Glutamatergic neuron (in vitro differentiated cells): Measurements from ENCODE around the gene RSRC1. TPM values are rescaled to one million over a fixed set of nuclear protein-coding genes. Genes with fewer than 3 reads are reported as not detected.

Experiments used
- DNase-seq: peaks from one replicate; pipeline ENCODE4 v3.0.0; 2022
- H3K27ac Mint-ChIP-seq: one replicate; pipeline ENCODE4 v1.8.0; 2020; ENCODE audit warnings: mild to moderate bottlenecking, mixed read lengths, inconsistent platforms; ENCODE audit not compliant: unreplicated experiment
- H3K27me3 Mint-ChIP-seq: one replicate; pipeline ENCODE4 v1.8.0; 2020; ENCODE audit warnings: mild to moderate bottlenecking, moderate library complexity, mixed read lengths, inconsistent platforms; ENCODE audit not compliant: unreplicated experiment
- H3K36me3 Mint-ChIP-seq: one replicate; pipeline ENCODE4 v1.8.0; 2020; ENCODE audit warnings: mild to moderate bottlenecking, mixed read lengths, inconsistent platforms; ENCODE audit not compliant: unreplicated experiment
- H3K4me1 Mint-ChIP-seq: one replicate; pipeline ENCODE4 v1.8.0; 2020; ENCODE audit warnings: mild to moderate bottlenecking, low read depth, mixed read lengths, inconsistent platforms; ENCODE audit not compliant: unreplicated experiment
- H3K4me3 Mint-ChIP-seq: one replicate; pipeline ENCODE4 v1.8.0; 2020; ENCODE audit warnings: mild to moderate bottlenecking, mixed read lengths, inconsistent platforms; ENCODE audit not compliant: unreplicated experiment
- H3K9me3 Mint-ChIP-seq: one replicate; pipeline ENCODE4 v1.8.0; 2020; ENCODE audit warnings: mild to moderate bottlenecking, moderate library complexity, mixed read lengths, inconsistent platforms; ENCODE audit not compliant: unreplicated experiment
- total RNA-seq: library from RNA; stranded (reverse); fragmentation: NEBNext Ultra II Directional; extraction: Animal tissue kit (Norgen Biotek cat#: 25700); gene quantifications from one replicate; pipeline ENCODE4 v1.2.1, GENCODE V29; 2021; ENCODE audit not compliant: unreplicated experiment
- TF ChIP-seq, protein P1 (sequence below): fragments of 200-600 bp; sonication (generic); IDR thresholded peaks from one replicate; pipeline ENCODE4 v1.5.0; 2021; ENCODE audit not compliant: partially characterized antibody, unreplicated experiment

Gene RSRC1
- total RNA-seq, 1 donor from 2014 or later = 93.9 TPM

DNA sequence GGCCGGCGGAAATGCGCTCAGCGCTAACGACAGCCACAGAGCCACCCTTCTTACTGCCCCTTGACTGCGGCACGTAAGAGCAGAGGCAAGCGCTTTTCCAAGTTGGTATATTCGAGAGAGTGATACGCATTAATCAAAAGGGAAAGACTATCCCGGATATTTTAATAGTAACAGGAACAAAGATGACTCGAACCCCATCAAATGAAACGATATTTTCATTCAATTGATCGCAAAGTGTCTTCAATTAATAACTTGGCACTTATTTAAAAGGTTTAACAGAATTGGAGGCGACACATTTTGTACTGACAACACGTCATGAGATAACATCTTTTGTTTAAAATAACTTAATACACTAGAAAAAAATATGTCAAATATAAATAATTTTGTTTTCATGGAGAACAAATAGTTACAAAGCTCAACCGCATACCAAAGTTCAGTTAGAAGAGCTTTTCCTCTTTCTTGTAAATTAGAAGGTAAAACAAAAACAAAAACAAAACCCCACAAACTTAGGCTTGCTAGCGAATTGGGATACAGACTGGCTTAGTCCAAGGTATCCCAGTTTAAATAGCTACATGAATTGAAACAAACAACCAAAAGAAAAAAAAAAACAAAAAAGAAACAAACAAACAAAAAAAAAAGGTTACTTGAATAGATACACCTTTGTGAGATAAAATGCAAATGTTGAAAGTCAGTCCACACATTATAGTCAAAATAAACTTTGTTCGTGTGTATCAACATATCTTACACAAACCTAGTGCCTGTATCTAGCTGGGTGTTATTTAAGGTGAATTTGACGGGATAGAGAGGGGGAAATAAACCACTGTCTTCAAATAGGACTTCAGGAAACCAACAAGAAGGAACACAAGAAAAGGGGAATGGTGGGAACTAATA lies 13.8 kb upstream of the RSRC1 start:
- no peak for DNase-seq
- TF ChIP-seq, protein P1, sequence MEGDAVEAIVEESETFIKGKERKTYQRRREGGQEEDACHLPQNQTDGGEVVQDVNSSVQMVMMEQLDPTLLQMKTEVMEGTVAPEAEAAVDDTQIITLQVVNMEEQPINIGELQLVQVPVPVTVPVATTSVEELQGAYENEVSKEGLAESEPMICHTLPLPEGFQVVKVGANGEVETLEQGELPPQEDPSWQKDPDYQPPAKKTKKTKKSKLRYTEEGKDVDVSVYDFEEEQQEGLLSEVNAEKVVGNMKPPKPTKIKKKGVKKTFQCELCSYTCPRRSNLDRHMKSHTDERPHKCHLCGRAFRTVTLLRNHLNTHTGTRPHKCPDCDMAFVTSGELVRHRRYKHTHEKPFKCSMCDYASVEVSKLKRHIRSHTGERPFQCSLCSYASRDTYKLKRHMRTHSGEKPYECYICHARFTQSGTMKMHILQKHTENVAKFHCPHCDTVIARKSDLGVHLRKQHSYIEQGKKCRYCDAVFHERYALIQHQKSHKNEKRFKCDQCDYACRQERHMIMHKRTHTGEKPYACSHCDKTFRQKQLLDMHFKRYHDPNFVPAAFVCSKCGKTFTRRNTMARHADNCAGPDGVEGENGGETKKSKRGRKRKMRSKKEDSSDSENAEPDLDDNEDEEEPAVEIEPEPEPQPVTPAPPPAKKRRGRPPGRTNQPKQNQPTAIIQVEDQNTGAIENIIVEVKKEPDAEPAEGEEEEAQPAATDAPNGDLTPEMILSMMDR = no peak
- peak overlapping the region; percentile 76 for H3K4me3 Mint-ChIP-seq
- H3K9me3 Mint-ChIP-seq = peaks cover 15% of the 10 kb centered on the region
- peaks cover 18% of the 10 kb centered on the region for H3K36me3 Mint-ChIP-seq
- peaks cover 39% of the 10 kb centered on the region for H3K4me1 Mint-ChIP-seq
- peak overlapping the region; percentile 9 for H3K27ac Mint-ChIP-seq
- peaks cover 14% of the 10 kb centered on the region for H3K27me3 Mint-ChIP-seq

DNA sequence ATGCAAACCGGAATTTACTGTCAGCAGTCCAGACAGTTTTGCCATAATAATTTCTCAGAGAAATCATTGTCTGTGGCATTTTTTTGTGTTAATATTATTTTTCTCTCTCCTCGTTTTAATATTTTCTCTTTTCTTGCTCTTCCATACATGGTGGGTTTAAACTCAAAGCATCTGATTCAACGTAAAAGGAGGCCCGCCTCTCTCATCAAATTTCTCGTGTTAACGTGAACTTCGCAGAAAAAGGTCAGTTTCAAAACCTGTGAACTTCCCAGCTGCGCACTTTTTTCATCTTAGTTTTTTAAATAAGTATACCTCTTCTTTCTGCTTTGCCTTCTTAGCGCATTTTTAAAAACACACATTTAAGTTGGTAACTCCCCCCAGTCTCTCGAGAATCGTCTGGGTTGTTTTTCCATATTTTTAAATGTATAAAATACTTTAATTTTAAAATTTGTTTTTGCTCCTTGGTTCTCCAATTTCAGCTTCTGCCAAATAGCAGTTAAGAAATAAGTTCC lies 12.8 kb upstream of the RSRC1 start:
- peaks cover 37% of the 10 kb centered on the region for H3K4me1 Mint-ChIP-seq
- H3K9me3 Mint-ChIP-seq = peaks cover 26% of the 10 kb centered on the region
- H3K27me3 Mint-ChIP-seq = peaks cover 23% of the 10 kb centered on the region
- H3K4me3 Mint-ChIP-seq = peak overlapping the region; percentile 88
- H3K27ac Mint-ChIP-seq = peak overlapping the region; percentile 1
- no peak for DNase-seq
- peaks cover 18% of the 10 kb centered on the region for H3K36me3 Mint-ChIP-seq
- TF ChIP-seq, protein P1 = no peak

DNA sequence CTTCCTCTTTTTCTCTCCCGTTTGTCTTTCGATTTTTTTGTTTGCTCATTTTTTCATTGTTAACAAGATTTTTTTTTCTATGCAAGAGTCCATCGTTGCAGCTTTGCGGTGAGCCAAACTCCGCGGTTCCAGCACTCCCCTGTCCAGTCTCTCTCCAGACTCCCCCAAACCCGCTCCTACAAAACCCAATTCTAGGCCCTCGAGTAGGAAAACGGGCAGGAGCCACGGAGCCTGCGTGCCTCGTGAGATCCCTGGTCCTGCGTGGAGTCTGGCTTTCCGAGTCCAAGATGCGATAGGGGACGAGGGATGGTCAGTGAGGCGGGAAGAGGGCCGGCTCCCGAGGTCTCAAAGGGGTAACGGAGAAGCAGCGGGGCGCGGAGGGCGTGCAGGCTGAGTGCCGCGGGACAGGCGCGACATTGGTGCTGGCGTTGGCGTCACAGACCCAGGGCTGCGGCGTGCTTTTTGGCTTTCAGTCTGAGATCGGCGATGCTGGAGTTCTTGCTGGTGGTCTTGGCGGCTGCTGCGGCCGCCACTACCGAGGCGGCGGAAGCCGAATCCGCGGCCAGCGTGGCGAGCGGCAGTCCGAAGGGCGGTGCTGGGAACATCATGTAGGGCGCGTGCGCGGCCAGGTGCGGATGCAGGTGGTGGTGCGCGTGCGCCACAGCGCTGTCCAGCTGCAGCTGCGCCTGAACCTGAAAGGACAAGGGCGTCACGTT lies 12.1 kb upstream of the RSRC1 start:
- Mint-ChIP-seq H3K27ac (peak overlapping the region; percentile 1), H3K4me3 (peak overlapping the region; percentile 88), H3K36me3 (peaks cover 18% of the 10 kb centered on the region), H3K27me3 (peaks cover 29% of the 10 kb centered on the region), H3K9me3 (peaks cover 32% of the 10 kb centered on the region), H3K4me1 (peaks cover 37% of the 10 kb centered on the region)
- TF ChIP-seq, protein P1 = no peak
- peak; percentile 52 for DNase-seq

DNA sequence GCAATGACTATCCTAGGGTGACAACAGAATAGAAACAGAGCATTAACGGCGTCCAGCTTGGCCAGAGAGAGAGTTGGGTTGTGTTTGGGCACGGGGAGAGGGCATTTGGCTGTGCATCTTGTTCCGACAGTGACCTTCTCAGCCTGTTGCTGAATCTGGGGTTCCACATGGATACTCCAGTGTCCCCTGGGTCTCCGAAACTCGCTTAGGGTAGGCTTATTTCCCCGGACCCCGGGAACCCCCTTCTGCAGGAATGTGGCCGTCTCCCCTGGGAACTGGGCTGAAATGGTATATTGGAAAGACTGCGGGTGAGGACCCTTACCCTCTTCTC lies 11.6 kb upstream of the RSRC1 start:
- DNase-seq = no peak
- peak overlapping the region; percentile 88 for H3K4me3 Mint-ChIP-seq
- no peak overlapping the region for H3K27ac Mint-ChIP-seq
- TF ChIP-seq, protein P1 = no peak
- peaks cover 23% of the 10 kb centered on the region for H3K36me3 Mint-ChIP-seq
- peaks cover 33% of the 10 kb centered on the region for H3K27me3 Mint-ChIP-seq
- peaks cover 37% of the 10 kb centered on the region for H3K4me1 Mint-ChIP-seq
- H3K9me3 Mint-ChIP-seq = peaks cover 38% of the 10 kb centered on the region
